ENCODE results near the gene TRIM49B. TPM values are rescaled to one million over a fixed set of nuclear protein-coding genes. Genes with fewer than 3 reads are reported as not detected.

Gene TRIM49B
- total RNA-seq, 2 experiments from 2014 or later = not detected

Other genes with a start within 250 kb of the TRIM49B start
- gene TRIM51G, start 44.9 kb upstream of the TRIM49B start, total RNA-seq = not detected
- gene TRIM64C, start 30.3 kb downstream of the TRIM49B start, total RNA-seq = not detected
- gene FOLH1, start 179.8 kb downstream of the TRIM49B start, total RNA-seq = not detected